Activated CD8-positive, alpha-beta memory T cell treated with anti-CD3 and anti-CD28 coated beads, Interleukin-2, amount 50 U/mL, for 24 hours (primary cell): ENCODE measurements around the gene ULK4.
"Not testable (repeated sequence)": the region's sequence is repeated elsewhere in the genome, so short reads cannot be mapped to it uniquely, and the experiment has no call there.

ENCODE experiments used
- DNase-seq: peaks from one replicate; pipeline ENCODE4 v3.0.0-alpha.2; 2020; ENCODE audit errors: extremely low read depth

Gene ULK4

GRCh38 chr3:41579861-41580260 is 382.0 kb downstream of the ULK4 start:
- no peak for DNase-seq

- no peak for DNase-seq
Observed at GRCh38 chr3:41578798-41579197, 383.1 kb downstream of the ULK4 start.

DNA sequence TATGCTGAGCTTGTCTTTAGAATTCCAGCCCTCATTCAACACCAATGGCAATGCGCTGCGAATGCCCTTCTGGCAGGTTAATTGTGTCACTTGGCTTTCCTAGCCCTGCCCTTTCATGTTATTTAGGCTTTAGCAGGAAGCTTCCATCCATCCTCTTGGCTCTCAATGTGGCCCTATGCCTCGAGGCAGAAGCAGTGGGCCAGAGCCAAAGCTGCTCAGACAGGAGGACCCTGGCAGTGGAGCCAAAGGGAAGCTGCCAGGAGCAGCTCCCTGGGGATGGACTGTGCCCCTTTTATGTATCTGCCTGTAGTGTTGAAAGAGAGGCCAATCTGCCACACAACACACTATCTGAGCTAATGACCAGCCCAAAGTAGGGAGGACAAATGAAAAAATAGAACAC is 386.2 kb downstream of the ULK4 start:
- no peak for DNase-seq

GRCh38 chr3:41574900-41575299 is 387.0 kb downstream of the ULK4 start:
- DNase-seq, result no peak

- DNase-seq, result no peak
Observed at GRCh38 chr3:41573591-41573990, 388.3 kb downstream of the ULK4 start.

DNA sequence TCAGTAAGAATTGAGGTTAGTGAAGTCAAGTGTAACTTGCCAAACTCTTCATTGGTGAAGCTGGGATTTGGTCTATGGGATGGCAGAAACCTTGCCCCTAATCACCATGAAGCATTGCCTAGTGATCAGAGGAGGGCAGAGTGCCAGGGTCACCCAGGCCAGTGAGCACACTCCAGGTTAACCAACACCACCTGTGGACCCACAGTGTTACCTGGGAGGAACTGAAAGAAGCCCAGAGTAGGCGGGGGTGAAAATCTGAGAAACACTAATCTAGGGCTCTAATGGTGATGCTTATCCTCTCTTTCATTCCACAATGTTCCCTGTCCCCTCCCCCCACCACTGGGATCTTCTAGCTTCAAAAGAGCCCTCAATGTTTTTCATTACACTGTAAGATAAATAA is 389.8 kb downstream of the ULK4 start:
- no peak for DNase-seq

DNA sequence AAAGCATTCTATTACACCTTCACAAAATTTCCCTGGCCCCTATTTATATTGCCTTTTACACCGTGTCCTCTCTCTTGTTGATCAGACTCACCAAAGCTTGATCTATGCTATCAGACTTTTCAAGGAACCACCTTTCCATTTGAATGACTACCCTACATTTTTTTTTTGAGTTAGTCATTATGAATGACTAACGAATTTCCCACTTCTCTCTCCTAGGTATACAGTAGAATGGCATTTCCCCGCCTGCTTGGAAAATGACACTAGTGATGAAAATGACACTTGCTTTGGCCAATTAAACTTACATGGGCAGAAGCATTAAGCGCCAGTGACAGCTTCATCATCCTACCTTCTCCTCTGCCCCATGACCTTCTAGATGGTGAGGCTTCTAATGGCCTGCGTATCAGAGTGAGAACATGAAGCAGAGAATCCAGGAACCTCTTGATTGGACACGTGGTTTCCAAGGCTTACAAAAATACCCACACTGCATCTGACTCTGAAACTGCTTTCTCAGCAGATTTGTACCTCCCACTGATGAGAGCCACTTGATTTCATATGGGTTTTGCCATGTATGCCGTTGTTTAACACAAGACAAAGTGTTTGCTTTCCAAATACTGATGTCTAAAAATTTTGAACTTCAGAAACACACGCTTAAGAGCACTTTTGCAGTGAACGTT is 392.1 kb downstream of the ULK4 start:
- DNase-seq, result no peak

DNA sequence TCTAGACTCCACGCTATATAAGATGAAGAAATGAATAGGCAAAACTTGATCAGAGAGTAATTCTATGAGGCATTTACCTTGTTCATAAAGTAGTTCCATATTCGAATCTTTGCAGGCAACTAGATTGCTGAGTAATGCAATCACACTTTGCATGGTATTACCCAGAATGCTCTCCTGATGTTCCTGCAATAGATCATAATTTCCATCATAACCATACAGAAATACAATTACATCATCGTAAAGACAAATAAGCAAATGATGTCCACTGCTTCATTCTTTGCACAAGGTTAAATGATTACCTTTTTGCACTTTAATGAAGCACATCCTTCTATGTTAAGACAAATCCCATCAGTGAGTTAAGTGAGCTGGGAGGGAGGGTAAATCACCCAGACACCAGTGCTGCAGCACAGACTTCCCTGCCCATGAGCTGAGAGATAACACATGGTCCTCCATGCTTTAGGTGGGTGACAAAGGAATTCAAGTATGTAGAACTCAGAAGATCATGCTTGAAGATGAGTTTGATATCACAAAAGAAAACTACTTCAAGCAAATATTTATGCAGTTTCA is 395.9 kb downstream of the ULK4 start:
- no peak for DNase-seq

- no peak for DNase-seq
Observed at GRCh38 chr3:41565003-41565402, 396.9 kb downstream of the ULK4 start.

DNA sequence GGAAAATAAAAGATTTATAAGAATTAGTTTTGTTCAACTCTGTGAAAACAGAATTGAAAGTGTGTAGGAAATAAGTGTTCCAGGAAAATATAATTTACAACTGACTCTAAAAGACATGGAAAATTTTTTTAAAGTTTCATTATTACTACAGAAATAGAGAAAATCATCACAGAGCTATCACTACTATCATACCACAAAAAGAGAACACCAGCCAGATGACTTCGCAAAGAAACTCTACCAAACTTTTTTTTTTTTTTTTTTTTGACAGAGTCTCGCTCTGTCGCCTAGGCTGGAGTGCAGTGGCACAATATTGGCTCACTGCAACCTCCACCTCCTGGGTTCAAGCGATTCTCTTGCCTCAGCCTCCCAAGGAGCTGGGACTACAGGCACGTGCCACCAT is 405.7 kb downstream of the ULK4 start:
- DNase-seq, result not testable (repeated sequence)

DNA sequence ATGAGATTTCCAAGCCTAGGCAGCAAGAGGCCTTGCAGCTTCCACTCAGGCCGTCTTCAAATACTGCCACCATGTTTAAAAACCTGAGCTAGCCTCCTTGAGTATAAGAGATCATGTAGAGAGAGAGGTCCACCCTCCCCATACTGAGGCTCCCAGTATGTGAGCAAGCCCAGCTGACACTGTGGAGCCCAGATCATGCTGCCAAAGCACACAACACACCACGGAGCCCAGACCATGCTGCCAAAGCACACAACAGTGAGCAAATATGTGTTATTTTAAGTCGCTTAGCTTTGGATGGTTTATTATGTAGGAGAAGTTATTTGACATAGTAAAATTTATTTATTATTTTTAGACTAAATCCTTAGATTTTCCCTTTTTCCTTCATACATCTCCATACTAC is 428.9 kb downstream of the ULK4 start:
- no peak for DNase-seq

DNA sequence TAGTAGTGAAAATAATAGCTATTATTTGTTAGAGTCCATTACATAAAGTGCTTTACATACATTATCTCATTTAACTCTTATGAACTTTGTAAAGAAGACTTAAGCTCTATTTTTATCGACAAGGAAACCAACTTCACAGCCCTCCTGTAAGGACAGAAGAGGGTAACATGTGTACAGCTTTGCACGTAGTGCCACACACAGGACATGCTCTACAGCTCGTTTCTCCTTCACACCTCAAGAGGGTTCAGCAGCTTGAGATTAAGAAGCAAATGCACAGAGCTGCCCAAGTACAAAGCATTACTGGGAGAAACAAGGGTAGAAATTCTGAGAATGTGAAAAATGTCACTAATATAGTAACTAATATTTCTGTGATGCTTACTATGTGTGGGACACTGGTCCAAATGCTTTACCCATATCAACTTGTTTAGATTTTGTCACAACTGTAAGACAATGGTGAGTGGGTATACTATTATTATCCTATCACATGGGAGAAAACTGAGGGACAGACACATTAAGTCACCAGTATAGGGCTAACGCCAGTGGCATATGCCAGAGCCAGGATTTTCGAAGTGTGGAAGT is 434.8 kb downstream of the ULK4 start:
- no peak for DNase-seq

GRCh38 chr3:41525303-41526064 is 436.4 kb downstream of the ULK4 start:
- no peak for DNase-seq

DNA sequence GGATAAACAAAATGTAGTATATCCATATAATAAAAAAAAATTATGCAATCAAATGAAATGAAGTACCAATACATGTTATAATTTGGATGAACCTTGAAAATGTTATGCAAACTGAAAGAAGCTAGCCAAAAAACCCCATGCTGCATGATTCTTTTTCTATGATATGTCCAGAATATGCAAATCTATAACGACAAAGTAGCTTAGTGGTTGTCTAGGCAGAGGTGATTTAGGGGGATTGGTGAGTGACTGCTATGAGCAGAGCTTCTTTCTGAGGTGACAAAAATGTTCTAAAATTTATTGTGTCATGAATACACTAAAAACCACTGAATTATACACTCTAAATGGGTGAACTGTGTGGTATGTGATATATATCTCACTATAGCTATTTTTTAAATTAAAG is 438.0 kb downstream of the ULK4 start:
- no peak for DNase-seq

GRCh38 chr3:41522612-41523011 is 439.3 kb downstream of the ULK4 start:
- DNase-seq, result no peak

DNA sequence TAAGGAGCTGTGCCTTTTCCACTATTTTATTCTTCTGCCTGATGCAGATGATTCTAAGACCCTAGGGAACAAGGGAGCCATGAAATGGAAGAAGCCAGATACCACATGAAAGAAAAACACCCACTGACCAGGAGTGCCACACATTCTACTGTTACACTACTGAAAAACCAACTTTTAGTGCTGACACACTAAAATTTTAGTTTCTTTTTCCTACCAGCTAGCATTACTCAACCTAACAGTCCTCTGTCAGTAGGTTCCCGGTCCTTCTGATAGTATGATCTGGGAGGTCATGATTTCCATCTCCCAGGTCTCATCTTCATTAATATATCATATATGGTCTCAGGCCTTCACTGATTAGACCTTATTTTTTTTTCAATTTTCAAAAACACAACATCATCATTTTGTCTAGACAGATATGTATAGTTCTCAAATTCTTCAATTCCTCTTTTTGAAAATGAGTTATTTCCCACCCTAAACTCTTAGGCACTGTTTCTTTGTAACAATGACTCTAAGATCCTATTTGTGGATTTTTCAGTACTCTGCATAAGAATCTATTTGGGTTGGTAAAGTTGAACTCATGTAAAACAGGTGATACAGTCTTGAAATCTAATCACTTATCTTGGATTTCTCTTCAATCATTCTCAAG is 440.8 kb downstream of the ULK4 start:
- no peak for DNase-seq

- no peak for DNase-seq
Observed at GRCh38 chr3:41519746-41520145, 442.2 kb downstream of the ULK4 start.

GRCh38 chr3:41518626-41519025 is 443.3 kb downstream of the ULK4 start:
- DNase-seq, result no peak

- no peak for DNase-seq
Observed at GRCh38 chr3:41508063-41508696, 453.7 kb downstream of the ULK4 start.

- no peak for DNase-seq
Observed at GRCh38 chr3:41507336-41508062, 454.4 kb downstream of the ULK4 start.

- no peak for DNase-seq
Observed at GRCh38 chr3:41503998-41504623, 457.8 kb downstream of the ULK4 start.
